Mesendoderm (in vitro differentiated cells): Measurements from ENCODE around the gene KIAA0753.

ENCODE experiments used
- DNase-seq: peaks from one replicate; pipeline ENCODE4 v3.0.0; 2013
- H2AK5ac ChIP-seq: 2 replicates; pipeline ENCODE4 v1.6.1; 2013; ENCODE audit warnings: low read length, inconsistent platforms
- H2BK120ac ChIP-seq: 2 replicates; pipeline ENCODE4 v1.6.1; 2013; ENCODE audit warnings: low read depth, mild to moderate bottlenecking, low read length, moderate library complexity, mixed read lengths
- H2BK15ac ChIP-seq: replicated peaks from 2 replicates; pipeline ENCODE4 v1.6.1; 2013; ENCODE audit warnings: low read depth, mild to moderate bottlenecking, moderate library complexity
- H2BK5ac ChIP-seq: 2 replicates; pipeline ENCODE4 v1.6.1; 2013; ENCODE audit warnings: low read length, inconsistent platforms
- H3K18ac ChIP-seq: 2 replicates; pipeline ENCODE4 v1.6.1; 2013; ENCODE audit warnings: mild to moderate bottlenecking, low read length, mixed read lengths
- H3K23ac ChIP-seq: one replicate; pipeline ENCODE4 v1.6.1; 2013; ENCODE audit warnings: low read length
- H3K27ac ChIP-seq: 2 replicates; pipeline ENCODE4 v1.5.1; 2013; ENCODE audit warnings: low read depth, mild to moderate bottlenecking, inconsistent platforms, low read length, moderate library complexity
- H3K27me3 ChIP-seq: 2 replicates; pipeline ENCODE4 v1.6.1; 2013; ENCODE audit warnings: low read length, control low read depth, mild to moderate bottlenecking, inconsistent platforms; ENCODE audit not compliant: insufficient read depth, poor library complexity
- H3K36me3 ChIP-seq: 2 replicates; pipeline ENCODE4 v1.6.1; 2013; ENCODE audit warnings: low read length, inconsistent platforms; ENCODE audit not compliant: control insufficient read depth, insufficient read depth
- H3K4ac ChIP-seq: one replicate; pipeline ENCODE4 v1.6.1; 2013; ENCODE audit warnings: low read depth, mild to moderate bottlenecking, low read length, moderate library complexity
- H3K4me1 ChIP-seq: 2 replicates; pipeline ENCODE4 v1.6.1; 2013; ENCODE audit warnings: low read depth, low read length, inconsistent platforms; ENCODE audit not compliant: control insufficient read depth
- H3K4me2 ChIP-seq: 2 replicates; pipeline ENCODE4 v1.6.1; 2013; ENCODE audit warnings: low read length
- H3K4me3 ChIP-seq: 2 replicates; pipeline ENCODE4 v1.5.1; 2013; ENCODE audit warnings: mild to moderate bottlenecking, low read length
- H3K56ac ChIP-seq: one replicate; pipeline ENCODE4 v1.6.1; 2013; ENCODE audit warnings: low read length
- H3K79me1 ChIP-seq: 2 replicates; pipeline ENCODE4 v1.6.1; 2013; ENCODE audit warnings: low read length, inconsistent platforms
- H3K79me2 ChIP-seq: 2 replicates; pipeline ENCODE4 v1.6.1; 2013; ENCODE audit warnings: mild to moderate bottlenecking, low read length; ENCODE audit not compliant: control insufficient read depth, insufficient read depth
- H3K9ac ChIP-seq: 2 replicates; pipeline ENCODE4 v1.6.1; 2013; ENCODE audit warnings: low read length, inconsistent platforms
- H4K5ac ChIP-seq: one replicate; pipeline ENCODE4 v1.6.1; 2013; ENCODE audit warnings: low read length
- H4K8ac ChIP-seq: one replicate; pipeline ENCODE4 v1.6.1; 2013; ENCODE audit warnings: low read depth, mild to moderate bottlenecking, control low read depth, low read length, moderate library complexity
- WGBS: extraction: QIAGEN DNeasy Blood & Tissue Kit; methylation state at CpG from one replicate; pipeline ENCODE4 v1.1.7; 2013; ENCODE audit warnings: low lambda C conversion rate, missing lambda C conversion rate; ENCODE audit not compliant: insufficient coverage; ENCODE audit errors: extremely low coverage; 5-methylcytosine and 5-hydroxymethylcytosine counted together

The KIAA0753 gene

GRCh38 chr17:6610011-6610410, 30.5 kb downstream of the KIAA0753 start:
- Histone ChIP-seq H3K79me2 (no peaks in the 10 kb centered on the region), H3K4me3 (no peak overlapping the region), H3K27me3 (no peaks in the 10 kb centered on the region), H3K56ac (no peak overlapping the region), H3K18ac (no peak overlapping the region), H2BK15ac (no peak overlapping the region), H3K4me2 (no peak overlapping the region), H3K9ac (no peak overlapping the region), H3K4ac (no peak overlapping the region), H3K23ac (no peak overlapping the region), H2BK120ac (no peak overlapping the region), H2BK5ac (no peak overlapping the region), H3K79me1 (peaks cover 1% of the 10 kb centered on the region), H4K8ac (no peak overlapping the region), H3K27ac (no peak overlapping the region), H3K36me3 (peaks cover 18% of the 10 kb centered on the region), H3K4me1 (no peaks in the 10 kb centered on the region), H2AK5ac (no peak overlapping the region), H4K5ac (no peak overlapping the region)
- WGBS: no CpG with 5 or more reads among the region's 5 CpGs
- DNase-seq: no peak

GRCh38 chr17:6608321-6608720, 32.2 kb downstream of the KIAA0753 start:
- Histone ChIP-seq H3K27ac (no peak overlapping the region), H3K18ac (no peak overlapping the region), H3K36me3 (peaks cover 20% of the 10 kb centered on the region)

GRCh38 chr17:6605142-6605541, 35.4 kb downstream of the KIAA0753 start:
- no peak overlapping the region for H3K4ac ChIP-seq
- H3K9ac ChIP-seq: no peak overlapping the region
- H2BK5ac ChIP-seq: no peak overlapping the region
- H3K79me2 ChIP-seq: no peaks in the 10 kb centered on the region
- H3K27me3 ChIP-seq: no peaks in the 10 kb centered on the region
- H3K79me1 ChIP-seq: no peaks in the 10 kb centered on the region
- no peak overlapping the region for H3K4me2 ChIP-seq
- no peak overlapping the region for H4K8ac ChIP-seq
- no peak overlapping the region for H3K27ac ChIP-seq
- H2AK5ac ChIP-seq: no peak overlapping the region
- peaks cover 20% of the 10 kb centered on the region for H3K36me3 ChIP-seq
- no peaks in the 10 kb centered on the region for H3K4me1 ChIP-seq
- no peak overlapping the region for H3K23ac ChIP-seq
- H3K56ac ChIP-seq: no peak overlapping the region
- H2BK15ac ChIP-seq: no peak overlapping the region
- H3K18ac ChIP-seq: no peak overlapping the region
- DNase-seq: no peak
- H2BK120ac ChIP-seq: no peak overlapping the region
- WGBS: no CpG with 5 or more reads among the region's 6 CpGs
- no peak overlapping the region for H4K5ac ChIP-seq
- H3K4me3 ChIP-seq: no peak overlapping the region

More at GRCh38 chr17:6608321-6608720, 32.2 kb downstream of the KIAA0753 start:
- no CpG with 5 or more reads among the region's 3 CpGs for WGBS
- Histone ChIP-seq H3K4me2 (no peak overlapping the region), H3K9ac (no peak overlapping the region), H2BK120ac (no peak overlapping the region), H3K27me3 (no peaks in the 10 kb centered on the region), H3K4me1 (no peaks in the 10 kb centered on the region), H4K5ac (no peak overlapping the region), H3K79me1 (peaks cover under 1% of the 10 kb centered on the region), H2BK5ac (no peak overlapping the region), H3K4me3 (no peak overlapping the region), H3K79me2 (no peaks in the 10 kb centered on the region), H3K4ac (no peak overlapping the region), H3K23ac (no peak overlapping the region), H3K56ac (no peak overlapping the region), H4K8ac (no peak overlapping the region), H2AK5ac (no peak overlapping the region), H2BK15ac (no peak overlapping the region)
- DNase-seq: no peak

- no peak overlapping the region for H4K8ac ChIP-seq
- H3K23ac ChIP-seq: no peak overlapping the region
- H3K79me2 ChIP-seq: no peaks in the 10 kb centered on the region
- no peak overlapping the region for H2AK5ac ChIP-seq
- no peak overlapping the region for H3K9ac ChIP-seq
- no peak overlapping the region for H4K5ac ChIP-seq
- H3K27me3 ChIP-seq: no peaks in the 10 kb centered on the region
- H3K79me1 ChIP-seq: no peaks in the 10 kb centered on the region
- no peak overlapping the region for H3K27ac ChIP-seq
- H3K4me1 ChIP-seq: no peaks in the 10 kb centered on the region
- H3K4ac ChIP-seq: no peak overlapping the region
- WGBS: no CpG with 5 or more reads among the region's 3 CpGs
- H3K56ac ChIP-seq: no peak overlapping the region
- no peak overlapping the region for H2BK120ac ChIP-seq
- H3K36me3 ChIP-seq: peaks cover 14% of the 10 kb centered on the region
- H2BK5ac ChIP-seq: no peak overlapping the region
- H2BK15ac ChIP-seq: no peak overlapping the region
- no peak overlapping the region for H3K4me3 ChIP-seq
- H3K4me2 ChIP-seq: no peak overlapping the region
- no peak for DNase-seq
- H3K18ac ChIP-seq: no peak overlapping the region
Observed at GRCh38 chr17:6603744-6604325, 36.7 kb downstream of the KIAA0753 start.

- Histone ChIP-seq H2AK5ac (no peak overlapping the region), H3K36me3 (peaks cover 11% of the 10 kb centered on the region), H3K27ac (no peak overlapping the region), H3K79me2 (no peaks in the 10 kb centered on the region), H3K9ac (no peak overlapping the region), H2BK15ac (no peak overlapping the region), H2BK120ac (no peak overlapping the region), H3K4me1 (no peaks in the 10 kb centered on the region), H3K27me3 (no peaks in the 10 kb centered on the region), H3K79me1 (no peaks in the 10 kb centered on the region), H3K18ac (no peak overlapping the region), H3K4ac (no peak overlapping the region), H3K4me2 (no peak overlapping the region), H3K56ac (no peak overlapping the region), H2BK5ac (no peak overlapping the region), H4K5ac (no peak overlapping the region), H3K23ac (no peak overlapping the region), H3K4me3 (no peak overlapping the region), H4K8ac (no peak overlapping the region)
- no CpG with 5 or more reads among the region's 2 CpGs for WGBS
- no peak for DNase-seq
Observed at GRCh38 chr17:6602141-6602540, 38.4 kb downstream of the KIAA0753 start.

- Histone ChIP-seq H3K27ac (no peak overlapping the region), H2BK120ac (no peak overlapping the region), H4K5ac (no peak overlapping the region), H3K36me3 (no peaks in the 10 kb centered on the region), H2AK5ac (no peak overlapping the region), H3K4me2 (no peak overlapping the region), H3K56ac (no peak overlapping the region), H3K4me3 (no peak overlapping the region), H3K79me1 (no peaks in the 10 kb centered on the region), H4K8ac (no peak overlapping the region), H3K4me1 (no peaks in the 10 kb centered on the region), H3K27me3 (no peaks in the 10 kb centered on the region), H3K9ac (no peak overlapping the region), H3K79me2 (no peaks in the 10 kb centered on the region), H3K4ac (no peak overlapping the region), H2BK5ac (no peak overlapping the region), H3K23ac (no peak overlapping the region), H2BK15ac (no peak overlapping the region), H3K18ac (no peak overlapping the region)
- DNase-seq: no peak
Observed at GRCh38 chr17:6599364-6599763, 41.1 kb downstream of the KIAA0753 start.
